HG03442 (cell line): ENCODE measurements around the gene USHBP1.
A peak's percentile ranks its signal among the peaks of the same experiment; 100 is the strongest.
"Not testable (repeated sequence)": the region's sequence is repeated elsewhere in the genome, so short reads cannot be mapped to it uniquely, and the experiment has no call there.

ENCODE experiments used
- ATAC-seq: cut with Tn5 transposase; IDR thresholded peaks from one replicate; pipeline ENCODE4 v1.9.1; 2021; ENCODE audit warnings: mild to moderate bottlenecking, moderate library complexity; ENCODE audit not compliant: unreplicated experiment

The USHBP1 gene

DNA sequence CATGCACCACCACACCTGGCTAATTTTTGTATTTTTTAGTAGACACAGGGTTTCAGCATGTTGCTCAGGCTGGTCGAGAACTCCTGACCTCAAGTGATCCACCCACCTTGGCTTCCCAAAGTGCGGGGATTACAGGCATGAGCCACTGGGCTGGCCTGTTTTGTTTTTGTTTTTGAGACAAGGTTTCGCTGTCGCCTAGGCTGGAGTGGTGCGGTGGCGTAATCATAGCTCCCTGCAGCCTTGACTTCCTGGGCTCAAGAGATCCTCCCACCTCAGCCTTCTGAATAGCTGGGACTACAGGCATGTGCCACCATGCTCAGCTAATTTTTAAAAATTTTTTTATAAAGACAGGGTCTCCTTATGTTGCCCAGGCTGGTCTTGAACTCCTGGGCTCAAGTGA is 31.0 kb upstream of the USHBP1 start:
- not testable (repeated sequence) for ATAC-seq

DNA sequence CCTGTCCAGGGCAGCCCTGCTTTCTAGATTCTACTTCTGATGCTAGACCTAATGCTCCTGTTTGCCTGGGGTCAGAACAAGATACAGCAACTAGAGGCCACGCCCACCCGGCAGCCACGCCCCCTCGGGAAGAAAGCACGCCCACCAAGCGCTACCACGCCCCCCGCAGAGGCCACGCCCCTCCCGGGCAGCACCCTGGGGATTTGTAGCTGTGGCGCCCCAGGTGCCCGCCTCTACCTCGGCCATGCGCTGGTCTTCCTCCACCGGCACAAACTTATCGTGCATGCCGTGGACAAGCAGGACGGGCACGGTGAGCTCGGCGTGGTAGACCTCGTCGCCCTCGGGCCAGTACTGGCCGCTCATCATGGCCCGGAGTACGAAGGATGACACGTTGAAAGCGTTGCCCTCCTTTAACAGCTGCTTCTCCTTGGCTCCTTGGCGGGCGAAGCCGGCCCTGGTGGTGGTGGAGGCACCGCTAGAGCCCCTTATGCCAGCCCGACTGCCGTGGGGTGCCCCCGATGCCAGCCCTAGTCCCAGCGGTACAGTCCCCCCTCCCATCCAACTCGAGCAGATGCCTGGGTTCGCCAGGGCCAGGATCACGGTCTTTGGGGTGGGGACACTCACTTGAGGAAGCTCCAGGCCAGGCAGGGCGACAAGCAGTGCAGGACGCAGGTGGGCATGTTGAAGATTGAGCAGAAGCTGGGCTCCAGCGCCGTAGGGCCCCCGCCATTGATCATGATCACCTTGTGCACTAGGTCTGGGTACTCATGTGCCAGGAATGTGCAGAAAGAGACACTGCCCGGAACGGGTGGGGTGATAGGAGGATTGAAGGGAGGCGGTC is 29.7 kb upstream of the USHBP1 start:
- no peak for ATAC-seq

DNA sequence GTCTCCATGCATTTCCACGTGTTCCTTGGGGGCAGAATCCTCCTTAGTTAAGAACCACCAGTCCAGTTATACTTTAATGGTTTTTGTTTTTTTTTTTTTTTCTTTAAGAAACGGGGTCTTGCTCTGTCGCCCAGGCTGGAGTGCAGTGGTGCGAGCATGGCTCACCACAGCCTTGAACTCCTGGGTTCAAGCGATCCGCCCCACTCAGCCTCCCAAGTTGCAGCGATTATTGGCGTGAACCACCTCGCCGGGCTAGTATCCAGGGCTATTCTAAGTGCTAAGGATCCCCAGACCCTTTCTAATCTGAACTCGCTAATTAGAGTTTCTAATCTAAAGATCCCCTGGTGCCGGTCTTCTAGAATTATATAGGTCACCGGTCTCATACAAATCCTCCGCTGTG is 29.1 kb upstream of the USHBP1 start:
- no peak for ATAC-seq

DNA sequence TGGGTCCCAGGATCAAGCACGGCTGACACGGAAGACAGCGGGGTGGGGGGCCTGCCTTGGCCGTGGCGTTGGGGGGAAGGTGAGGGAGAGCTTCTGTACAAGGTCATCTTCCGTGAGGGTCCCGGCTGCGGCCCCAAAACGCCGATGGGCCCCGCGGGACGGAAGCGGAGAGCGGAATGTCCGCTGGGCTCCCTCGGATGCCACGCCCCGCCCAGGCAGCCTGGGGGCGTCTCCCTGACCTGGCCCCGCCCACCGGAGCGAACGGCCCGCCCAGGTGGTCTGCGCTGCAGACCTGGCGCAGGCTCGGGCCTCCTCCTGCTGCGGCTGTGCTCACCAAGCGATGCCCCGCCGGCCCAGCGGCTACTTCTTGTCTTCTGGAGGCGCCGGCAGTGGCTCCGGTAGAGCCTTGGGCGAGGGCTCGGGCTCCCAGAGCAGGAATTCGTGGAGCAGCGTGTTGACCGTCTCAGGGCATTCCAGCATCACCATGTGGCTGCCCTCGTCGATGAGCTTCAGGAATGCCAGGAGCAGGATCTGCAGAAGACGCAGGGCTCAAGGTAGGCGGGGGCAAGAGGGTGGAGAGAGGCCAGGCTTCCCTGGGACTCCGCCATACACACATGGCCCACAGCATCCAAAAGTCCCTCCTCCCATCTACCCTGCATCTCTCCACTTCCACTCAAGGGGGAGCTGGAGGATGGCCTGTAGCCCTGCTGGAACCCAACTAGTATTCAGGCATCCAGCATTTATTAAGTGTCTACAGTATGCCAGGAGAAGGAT is 27.9 kb upstream of the USHBP1 start:
- ATAC-seq: no peak

DNA sequence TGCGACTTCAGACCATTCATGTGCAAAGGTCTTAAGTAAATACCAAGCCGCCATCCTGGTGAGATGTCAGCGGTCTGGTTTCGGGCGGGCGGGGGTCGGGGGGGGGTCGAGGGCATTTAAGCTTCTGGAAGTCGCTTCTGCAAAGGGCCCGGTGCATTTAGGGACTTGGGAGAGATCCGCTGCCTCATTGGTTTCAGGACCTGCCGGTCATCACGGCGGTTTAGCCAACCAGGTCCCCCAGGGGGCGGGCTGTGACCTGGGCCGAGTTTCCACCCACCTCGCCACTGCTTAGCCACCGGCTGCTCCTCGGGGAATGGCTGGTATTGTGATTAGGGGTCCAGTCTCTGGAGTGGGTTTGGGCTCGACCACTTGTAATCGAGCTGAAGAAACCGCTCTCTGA is 24.9 kb upstream of the USHBP1 start:
- no peak for ATAC-seq

DNA sequence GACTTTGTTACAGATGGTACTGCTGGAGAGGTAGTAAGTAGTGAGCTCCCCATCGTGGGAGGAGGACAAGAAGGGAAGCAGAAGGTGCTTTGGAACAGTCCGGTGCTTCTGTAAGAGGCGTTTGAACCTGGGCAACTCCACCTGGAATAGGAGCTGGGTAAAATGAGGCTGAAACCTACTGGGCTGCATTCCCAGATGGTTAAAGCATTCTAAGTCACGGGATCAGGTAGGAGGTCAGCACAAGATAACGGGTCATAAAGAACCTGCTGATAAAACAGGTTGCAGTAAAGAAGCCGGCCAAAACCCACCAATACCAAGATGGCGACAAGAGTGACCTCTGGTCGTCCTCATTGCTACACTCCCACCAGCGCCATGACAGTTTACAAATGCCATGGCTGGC is 22.2 kb upstream of the USHBP1 start:
- ATAC-seq: no peak

DNA sequence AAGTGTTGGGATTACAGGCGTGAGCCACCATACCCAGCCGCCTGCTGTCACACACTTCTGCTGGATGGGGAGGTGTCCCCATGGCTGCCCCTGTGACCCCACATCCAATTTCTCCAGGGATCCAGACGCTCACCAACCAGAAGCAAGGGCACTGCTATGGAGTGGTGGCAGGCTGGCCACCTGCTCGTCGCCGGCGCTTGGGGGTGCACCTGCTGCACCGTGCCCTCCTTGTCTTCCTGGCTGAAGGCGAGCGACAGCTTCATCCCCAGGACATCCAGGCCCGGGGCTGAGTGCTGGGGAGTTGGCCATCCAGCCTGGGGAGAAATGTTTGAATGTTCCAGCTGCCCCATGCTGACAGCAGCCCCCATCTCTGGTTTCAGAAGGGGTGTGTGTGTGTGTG is 21.7 kb upstream of the USHBP1 start:
- ATAC-seq: no peak

DNA sequence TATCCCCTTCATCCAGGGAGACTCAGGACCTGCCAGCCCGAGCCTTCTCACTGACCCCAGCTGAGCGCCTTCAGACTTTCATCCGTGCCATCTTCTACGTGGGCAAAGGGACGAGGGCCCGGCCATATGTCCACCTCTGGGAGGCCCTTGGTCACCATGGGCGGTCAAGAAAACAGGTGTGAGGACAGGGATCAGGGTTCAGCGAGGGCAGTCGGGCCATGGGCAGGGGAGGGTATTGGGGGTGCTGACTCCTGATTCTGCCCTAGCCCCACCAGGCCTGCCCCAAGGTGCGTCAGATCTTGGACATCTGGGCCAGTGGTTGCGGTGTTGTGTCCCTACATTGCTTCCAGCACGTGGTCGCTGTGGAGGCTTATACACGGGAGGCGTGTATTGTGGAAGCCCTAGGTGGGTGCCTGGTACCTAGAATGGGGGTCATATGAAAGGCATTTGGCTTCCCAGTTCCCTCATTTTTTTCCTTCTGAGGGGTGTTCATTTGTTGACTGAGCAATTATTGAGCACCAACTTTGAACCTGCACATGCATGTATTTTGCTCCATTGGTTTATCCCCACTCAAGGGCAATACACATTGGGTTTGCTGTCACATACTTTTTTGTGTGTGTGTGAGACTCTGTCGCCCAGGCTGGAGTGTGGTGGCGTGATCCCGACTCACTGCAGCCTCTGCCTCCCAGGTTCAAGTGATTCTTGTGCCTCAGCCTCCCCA is 21.0 kb upstream of the USHBP1 start:
- ATAC-seq: no peak

DNA sequence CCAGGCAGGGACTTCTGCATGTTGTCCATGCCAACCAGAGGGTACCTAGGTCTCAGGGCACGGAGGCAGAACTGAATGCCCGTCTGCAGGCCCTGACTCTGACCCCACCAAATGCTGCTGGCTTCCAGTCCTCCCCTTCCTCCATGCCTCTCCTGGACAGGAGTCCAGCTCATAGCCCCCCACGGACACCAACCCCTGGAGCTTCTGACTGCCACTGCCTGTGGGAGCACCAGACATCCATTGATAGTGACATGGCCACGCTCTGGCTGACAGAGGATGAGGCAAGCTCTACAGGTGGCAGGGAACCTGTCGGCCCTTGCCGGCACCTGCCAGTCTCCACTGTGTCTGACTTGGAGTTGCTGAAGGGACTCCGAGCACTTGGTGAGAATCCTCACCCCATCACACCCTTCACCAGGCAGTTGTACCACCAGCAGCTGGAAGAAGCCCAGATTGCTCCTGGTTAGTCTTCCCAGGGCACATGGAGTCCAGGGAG is 19.0 kb upstream of the USHBP1 start:
- ATAC-seq: no peak

DNA sequence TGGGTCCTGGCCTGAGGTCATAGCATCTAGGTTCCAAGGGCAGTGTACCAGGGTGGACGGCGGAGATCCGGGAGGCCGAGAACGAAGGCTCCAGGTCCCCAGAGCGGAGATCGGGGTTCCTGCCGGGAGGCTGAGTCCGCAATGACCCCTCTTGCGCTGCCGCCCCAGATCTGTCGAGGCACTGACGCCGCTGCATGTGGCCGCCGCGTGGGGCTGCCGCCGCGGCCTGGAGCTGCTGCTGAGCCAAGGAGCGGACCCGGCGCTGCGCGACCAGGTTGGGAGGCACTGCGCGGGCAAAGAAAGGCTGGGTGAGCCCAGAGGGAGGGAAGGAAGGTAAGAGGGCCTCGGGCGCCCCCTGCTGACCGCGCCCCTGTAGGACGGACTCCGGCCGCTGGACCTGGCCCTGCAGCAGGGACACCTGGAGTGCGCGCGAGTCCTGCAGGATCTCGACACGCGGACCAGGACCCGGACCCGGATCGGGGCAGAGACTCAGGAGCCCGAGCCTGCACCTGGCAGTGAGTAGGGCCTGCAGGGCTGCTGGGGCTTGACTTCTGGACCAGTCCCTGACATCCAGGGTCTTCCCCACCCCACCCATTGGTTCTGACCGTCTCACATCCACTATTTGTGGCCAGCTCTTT is 18.1 kb upstream of the USHBP1 start:
- ATAC-seq: no peak

DNA sequence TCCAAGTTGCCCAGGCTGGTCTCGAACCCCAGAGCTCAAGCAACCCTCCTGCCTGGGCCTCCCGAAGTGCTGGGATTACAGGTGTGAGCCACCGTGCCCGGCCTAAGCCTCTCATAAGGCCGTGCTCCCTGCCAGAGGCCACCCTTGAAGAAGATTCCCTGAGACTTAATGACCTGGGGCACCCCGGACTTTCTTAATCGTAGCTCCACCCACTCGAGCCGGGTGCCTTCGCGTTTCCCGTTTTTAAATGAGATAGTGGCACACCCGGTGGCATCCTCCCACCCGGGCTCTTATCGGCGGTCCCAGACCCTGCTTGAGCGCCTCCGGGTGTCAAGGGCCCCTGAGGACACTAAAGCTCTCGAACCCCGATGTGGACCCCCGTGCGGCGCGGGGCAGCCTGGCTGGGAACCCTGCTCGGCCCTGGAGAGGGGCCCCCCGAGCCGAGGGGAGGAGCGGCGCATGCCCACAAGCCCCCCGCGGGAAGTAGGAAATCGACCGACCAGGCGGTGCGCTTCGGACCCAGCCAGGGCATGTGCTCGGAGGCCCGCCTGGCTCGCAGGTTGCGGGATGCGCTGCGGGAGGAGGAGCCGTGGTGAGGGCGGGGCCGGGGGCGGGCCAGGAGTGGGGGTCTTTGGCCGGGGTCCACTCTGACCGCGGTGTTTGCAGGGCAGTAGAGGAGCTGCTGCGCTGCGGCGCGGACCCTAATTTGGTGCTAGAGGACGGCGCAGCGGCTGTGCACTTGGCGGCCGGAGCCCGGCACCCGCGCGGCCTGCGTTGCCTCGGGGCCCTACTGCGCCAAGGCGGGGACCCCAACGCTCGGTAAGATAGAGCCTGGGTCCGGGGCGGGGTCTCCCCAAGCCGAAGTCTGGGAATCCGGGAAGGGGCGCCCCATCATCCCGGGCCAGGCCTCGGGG is 17.1 kb upstream of the USHBP1 start, which contains the start of gene ANKLE1:
Gene ANKLE1, plus strand, starts transcription at position 511 of the 914 bp plus-strand sequence. Its CDS starts 20 bp downstream, at position 531.
- no peak for ATAC-seq

DNA sequence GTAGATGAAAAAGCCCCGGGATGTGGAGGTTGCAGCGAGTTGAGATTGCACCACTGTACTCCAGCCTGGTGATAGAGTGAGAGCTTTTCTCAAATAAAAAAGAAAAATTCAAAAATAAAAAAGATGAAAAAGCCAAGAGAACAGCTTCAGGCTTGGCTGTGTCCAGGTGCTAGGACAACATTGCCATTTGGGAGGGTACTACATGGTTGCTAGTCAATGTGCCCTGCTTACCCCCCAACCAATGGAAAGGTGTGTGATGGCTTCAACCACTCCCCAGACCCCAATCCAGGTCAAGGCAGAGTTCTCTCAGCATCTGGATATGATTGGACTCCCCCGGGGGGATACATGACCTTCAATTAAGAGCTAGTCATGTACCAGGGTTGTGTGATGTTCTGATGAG is 14.9 kb upstream of the USHBP1 start:
- no peak for ATAC-seq

DNA sequence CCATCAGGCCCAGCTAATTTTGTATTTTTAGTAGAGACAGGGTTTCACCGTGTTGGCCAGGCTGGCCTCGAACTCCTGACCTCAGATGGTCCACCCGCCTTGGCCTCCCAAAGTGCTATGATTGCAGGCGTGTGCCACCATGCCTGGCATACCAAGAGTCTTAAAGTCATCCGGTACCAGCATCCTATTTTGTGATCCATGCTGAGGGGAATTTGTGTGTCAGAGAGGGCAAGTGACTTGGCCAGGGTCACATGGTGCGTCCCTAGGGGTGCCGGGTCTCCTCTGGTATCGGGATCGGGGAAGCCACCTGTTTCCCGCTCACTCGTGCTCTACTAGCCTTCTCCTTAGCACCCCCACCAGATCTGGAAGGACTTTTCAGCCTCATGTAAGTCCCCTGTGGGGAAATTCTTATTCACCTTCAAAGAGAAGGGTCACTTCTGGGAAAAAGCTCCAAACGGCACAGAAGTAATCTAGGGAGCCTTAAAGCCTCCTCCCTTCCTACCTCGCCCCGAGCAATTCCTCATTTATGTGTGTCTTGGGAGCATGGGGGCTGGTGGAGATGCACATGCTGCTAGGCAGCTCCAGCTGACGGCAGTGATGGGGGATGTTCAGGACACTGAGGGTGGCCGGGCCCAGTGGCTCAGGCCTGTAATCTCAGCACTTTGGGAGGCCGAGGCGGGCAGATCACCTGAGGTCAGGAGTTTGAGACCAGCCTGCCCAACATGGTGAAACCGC is 11.1 kb upstream of the USHBP1 start:
- ATAC-seq: no peak

DNA sequence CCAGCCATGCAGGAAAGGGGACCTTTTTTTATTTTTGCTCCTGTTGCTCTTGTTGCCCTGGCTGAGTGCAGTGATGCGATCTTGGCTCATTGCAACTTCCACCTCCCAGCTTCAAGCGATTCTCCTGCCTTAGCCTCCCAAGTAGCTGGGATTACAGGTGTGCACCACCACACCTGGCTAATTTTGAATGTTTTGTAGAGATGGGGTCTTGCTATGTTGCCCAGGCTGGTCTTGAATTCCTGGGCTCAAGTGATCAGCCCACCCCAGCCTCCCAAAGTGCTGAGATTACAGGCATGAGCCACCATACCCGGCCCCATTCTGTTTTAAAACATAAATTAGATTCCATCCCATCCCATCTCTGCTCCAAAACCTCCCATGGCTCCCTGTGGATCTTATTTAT is 10.3 kb upstream of the USHBP1 start:
- ATAC-seq: not testable (repeated sequence)

DNA sequence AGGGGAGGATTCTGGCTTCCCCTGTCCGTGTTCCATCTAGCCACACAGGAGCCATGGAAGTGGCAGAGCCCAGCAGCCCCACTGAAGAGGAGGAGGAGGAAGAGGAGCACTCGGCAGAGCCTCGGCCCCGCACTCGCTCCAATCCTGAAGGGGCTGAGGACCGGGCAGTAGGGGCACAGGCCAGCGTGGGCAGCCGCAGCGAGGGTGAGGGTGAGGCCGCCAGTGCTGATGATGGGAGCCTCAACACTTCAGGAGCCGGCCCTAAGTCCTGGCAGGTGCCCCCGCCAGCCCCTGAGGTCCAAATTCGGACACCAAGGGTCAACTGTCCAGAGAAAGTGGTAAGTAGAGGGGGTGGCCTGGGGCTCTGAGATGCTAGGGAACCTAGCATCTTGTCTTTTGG is 4.2 kb upstream of the USHBP1 start:
- ATAC-seq: no peak

DNA sequence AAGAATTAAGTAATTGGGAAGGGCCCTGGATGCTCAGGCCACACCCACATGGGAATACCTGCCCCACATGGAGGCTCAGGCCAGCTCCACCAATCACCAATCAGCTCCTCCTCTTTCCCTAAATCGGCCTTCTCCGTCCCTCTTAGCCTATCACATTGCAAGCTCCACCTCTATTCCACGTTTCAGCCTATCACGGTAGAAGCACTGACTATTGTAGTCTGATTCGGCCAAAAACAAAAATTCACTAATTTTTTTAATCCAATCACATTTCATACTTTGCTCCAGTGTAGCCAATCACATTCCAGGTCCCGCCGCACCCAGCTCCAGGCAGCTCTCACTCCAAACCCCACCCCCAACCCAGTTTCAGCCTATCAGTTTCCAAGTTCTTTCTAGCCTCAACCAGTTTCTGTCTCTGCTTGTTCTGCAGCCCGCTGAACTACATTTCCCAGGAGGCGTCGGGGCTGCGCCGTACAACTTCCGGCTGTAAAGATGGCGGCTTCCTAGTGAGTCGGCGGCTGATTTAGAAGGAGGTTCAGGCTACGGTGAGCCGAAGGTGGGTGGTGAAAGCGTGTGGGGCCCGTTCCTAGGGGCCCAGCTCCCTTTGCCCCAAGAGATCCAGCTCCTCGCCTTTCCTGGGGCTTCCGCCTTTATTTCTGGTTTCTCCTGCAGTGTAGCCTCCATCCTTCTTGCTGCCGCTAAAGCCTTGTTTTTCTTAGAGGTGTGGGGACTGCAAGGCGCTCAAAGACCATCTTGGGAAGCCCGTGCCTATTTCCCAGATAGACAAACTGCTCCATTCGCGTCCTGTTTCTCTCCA is 2.6 kb upstream of the USHBP1 start, which contains the start of gene BABAM1:
Gene BABAM1, plus strand, starts transcription at position 469 of the 814 bp plus-strand sequence. CDS start 1,364 bp downstream, outside the sequence.
- peak; percentile 89 for ATAC-seq

DNA sequence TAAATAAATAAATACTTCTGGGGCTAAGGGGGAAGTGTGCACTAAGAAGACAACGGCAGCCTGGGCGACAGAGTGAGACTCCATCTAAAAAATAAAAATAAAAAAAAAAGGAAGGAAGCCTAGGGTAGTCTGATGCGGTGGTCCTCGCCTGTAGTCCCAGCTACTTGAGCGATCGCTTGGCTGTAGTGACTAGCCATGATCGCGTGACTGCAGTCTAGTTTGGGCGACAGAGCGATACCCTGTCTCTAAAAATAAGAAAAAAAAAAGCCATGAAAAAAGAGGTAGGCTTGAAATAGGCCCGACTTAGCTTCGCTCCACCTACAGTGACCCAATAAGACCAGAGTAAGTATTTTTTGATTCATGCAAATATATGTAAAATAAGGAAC is 2.0 kb upstream of the USHBP1 start:
- no peak for ATAC-seq

DNA sequence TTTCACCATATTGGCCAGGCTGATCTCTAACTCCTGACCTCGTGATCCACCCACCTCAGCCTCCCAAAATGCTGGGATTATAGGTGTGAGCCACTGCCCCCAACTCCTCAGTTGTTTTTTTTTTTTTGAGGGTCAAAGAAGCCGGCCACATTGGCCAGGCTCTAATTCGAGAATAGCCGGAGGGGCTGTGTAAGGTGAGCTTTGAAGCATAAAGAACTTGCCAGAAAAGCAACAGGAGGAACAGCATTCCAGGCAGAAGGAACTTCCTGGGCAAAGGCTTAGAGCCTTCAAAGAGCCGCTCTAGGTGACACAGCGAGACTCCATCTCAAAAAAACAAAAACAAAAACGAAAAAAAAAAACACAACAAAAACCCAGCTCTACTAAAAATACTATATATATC is 1.5 kb upstream of the USHBP1 start:
- no peak for ATAC-seq
